Stimulated activated naive CD8-positive, alpha-beta T cell treated with anti-CD3 and anti-CD28 coated beads, Interleukin-15, amount 100 ng/mL, for 72 hours (primary cell): ENCODE measurements around the gene AGPAT3.
A peak's percentile ranks its signal among the peaks of the same experiment; 100 is the strongest.
"Not testable (repeated sequence)": the region's sequence is repeated elsewhere in the genome, so short reads cannot be mapped to it uniquely, and the experiment has no call there.

ENCODE experiments used
- ATAC-seq: fragments of 150-1000 bp; cut with Tn5 transposase; 2 replicates; pipeline ENCODE4 v1.10.0; 2021; ENCODE audit warnings: mild to moderate bottlenecking, moderate library complexity
- DNase-seq, 2 donors: peaks; one replicate each; pipeline ENCODE4 v3.0.0; 2021 to 2022
- H3K27ac Mint-ChIP-seq, 2 donors: one replicate each; pipeline ENCODE4 v1.8.0; 2022; ENCODE audit warnings: mild to moderate bottlenecking in 2 of 2, mixed read lengths in 2 of 2, moderate library complexity in 2 of 2
- H3K27me3 Mint-ChIP-seq: one replicate; pipeline ENCODE4 v1.8.0; 2022; ENCODE audit warnings: mixed read lengths
- H3K4me1 Mint-ChIP-seq: one replicate; pipeline ENCODE4 v1.8.0; 2022; ENCODE audit warnings: mild to moderate bottlenecking, mixed read lengths
- H3K4me3 Mint-ChIP-seq, 2 donors: one replicate each; pipeline ENCODE4 v1.8.0; 2022; ENCODE audit warnings: mild to moderate bottlenecking in 2 of 2, mixed read lengths in 2 of 2, moderate library complexity in 1 of 2
- H3K9me3 Mint-ChIP-seq, 2 donors: one replicate each; pipeline ENCODE4 v1.8.0; 2022; ENCODE audit warnings: mixed read lengths in 2 of 2

The AGPAT3 gene

DNA sequence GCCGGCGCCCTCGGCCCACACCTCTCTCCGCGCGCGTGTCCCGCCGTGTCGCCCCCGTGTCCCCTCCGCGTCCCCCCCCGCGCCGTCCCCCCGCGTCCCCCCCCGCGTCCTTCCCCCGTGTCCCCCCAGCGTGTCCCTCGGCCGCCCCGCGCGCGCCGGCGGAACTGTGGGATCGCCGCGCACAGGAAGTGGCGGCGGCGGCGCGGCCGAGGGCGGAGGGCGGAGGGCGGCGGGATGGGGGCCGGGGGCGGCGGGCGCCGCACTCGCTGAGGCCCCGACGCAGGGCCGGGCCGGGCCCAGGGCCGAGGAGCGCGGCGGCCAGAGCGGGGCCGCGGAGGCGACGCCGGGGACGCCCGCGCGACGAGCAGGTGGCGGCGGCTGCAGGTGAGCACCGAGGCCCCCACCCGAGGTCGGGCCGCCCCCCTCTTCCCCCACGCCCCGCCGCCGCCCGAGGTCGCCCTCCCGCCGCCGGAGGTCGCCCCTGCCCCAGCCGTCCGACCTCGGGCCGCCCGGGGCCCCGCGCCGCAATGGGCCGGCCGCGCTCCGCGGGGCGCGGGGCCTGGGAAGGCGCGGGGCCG, at the start of gene AGPAT3:
Gene AGPAT3, plus strand, starts transcription at position 262 of the 578 bp plus-strand sequence. CDS start 94,459 bp downstream, outside the sequence.
- Mint-ChIP-seq H3K27ac (peak within 1 kb of the TSS; percentile 34 to 89), H3K4me3 (peak within 1 kb of the TSS; percentile 84), H3K9me3 (no peaks in the 10 kb centered on the region), H3K4me1 (peaks cover 41% of the 10 kb centered on the region), H3K27me3 (no peaks in the 10 kb centered on the region)
- peak; percentile 47 for ATAC-seq
- peak; percentile 40 to 42 for DNase-seq

DNA sequence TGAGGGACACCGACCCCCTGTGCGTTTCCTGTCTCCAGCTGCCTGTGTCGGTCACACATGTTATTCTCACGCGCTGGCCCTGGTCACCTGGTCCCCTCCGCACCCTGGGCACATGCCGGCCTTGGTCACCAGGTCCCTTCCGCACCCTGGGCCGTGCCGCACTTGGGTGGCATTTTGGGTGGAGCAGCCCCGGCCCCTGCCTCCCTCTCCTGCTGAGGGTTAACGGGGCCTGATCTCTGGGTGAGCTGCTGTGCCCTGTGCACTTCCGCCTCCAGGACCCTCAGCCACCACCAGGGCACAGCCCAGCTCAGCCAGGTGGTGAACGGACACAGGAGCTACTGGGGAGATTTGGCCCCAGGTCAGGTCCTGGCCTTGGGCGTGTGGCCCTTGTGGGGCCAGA, 49.0 kb upstream of the AGPAT3 start:
- peaks cover 24% of the 10 kb centered on the region for H3K4me1 Mint-ChIP-seq
- no peak overlapping the region for H3K27ac Mint-ChIP-seq
- DNase-seq, result no peak
- no peaks in the 10 kb centered on the region for H3K27me3 Mint-ChIP-seq
- peaks cover 5 to 9% of the 10 kb centered on the region in 2 donors for H3K9me3 Mint-ChIP-seq
- no peak for ATAC-seq
- H3K4me3 Mint-ChIP-seq, result no peak overlapping the region

DNA sequence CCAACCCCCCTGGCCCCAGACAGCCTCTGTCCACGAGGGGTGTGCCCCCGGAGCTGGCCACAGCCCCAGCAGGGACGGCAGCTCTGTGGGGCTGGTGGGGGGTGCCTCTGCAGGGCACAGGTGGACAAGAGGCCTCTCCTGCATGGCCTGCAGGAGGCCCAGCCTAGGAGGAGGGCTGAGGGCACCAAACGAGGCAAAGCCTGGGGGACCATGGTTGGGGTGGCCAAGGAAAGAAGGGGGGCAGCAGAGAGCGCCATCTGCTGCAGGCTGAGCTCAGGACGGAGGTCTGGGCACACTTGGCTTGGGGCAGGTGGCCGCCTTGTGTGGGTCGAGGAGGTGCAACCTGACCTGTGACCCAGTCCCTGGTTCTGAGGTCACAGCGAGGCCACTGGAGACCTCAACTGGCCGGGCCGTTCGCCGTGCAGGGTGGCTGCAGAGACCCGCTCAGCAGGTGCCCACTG, 48.4 kb upstream of the AGPAT3 start:
- Mint-ChIP-seq H3K27me3 (no peaks in the 10 kb centered on the region), H3K9me3 (peaks cover 5 to 9% of the 10 kb centered on the region in 2 donors), H3K27ac (peak overlapping the region in 1 of 2 donors; percentile 27), H3K4me1 (peaks cover 22% of the 10 kb centered on the region), H3K4me3 (no peak overlapping the region)
- DNase-seq, result no peak
- ATAC-seq, result no peak

GRCh38 chr21:43817157-43818086, 47.6 kb upstream of the AGPAT3 start:
- H3K27me3 Mint-ChIP-seq, result no peaks in the 10 kb centered on the region
- H3K9me3 Mint-ChIP-seq, result peaks cover 5 to 9% of the 10 kb centered on the region in 2 donors
- ATAC-seq (peak; percentile 8), DNase-seq (no peak)
- peaks cover 18% of the 10 kb centered on the region for H3K4me1 Mint-ChIP-seq
- no peak overlapping the region for H3K27ac Mint-ChIP-seq
- H3K4me3 Mint-ChIP-seq, result no peak overlapping the region

GRCh38 chr21:43818685-43819084, 46.3 kb upstream of the AGPAT3 start:
- Mint-ChIP-seq H3K4me3 (no peak overlapping the region), H3K27me3 (no peaks in the 10 kb centered on the region), H3K4me1 (peaks cover 14% of the 10 kb centered on the region), H3K27ac (peak overlapping the region in 1 of 2 donors; percentile 54), H3K9me3 (peaks cover 5 to 9% of the 10 kb centered on the region in 2 donors)
- ATAC-seq, result no peak
- no peak for DNase-seq

- Mint-ChIP-seq H3K27ac (no peak overlapping the region), H3K4me3 (no peak overlapping the region), H3K9me3 (peaks cover 5 to 9% of the 10 kb centered on the region in 2 donors), H3K4me1 (peaks cover 8% of the 10 kb centered on the region), H3K27me3 (no peaks in the 10 kb centered on the region)
- DNase-seq (no peak), ATAC-seq (no peak)
Measured at GRCh38 chr21:43819511-43820405, 45.3 kb upstream of the AGPAT3 start.

DNA sequence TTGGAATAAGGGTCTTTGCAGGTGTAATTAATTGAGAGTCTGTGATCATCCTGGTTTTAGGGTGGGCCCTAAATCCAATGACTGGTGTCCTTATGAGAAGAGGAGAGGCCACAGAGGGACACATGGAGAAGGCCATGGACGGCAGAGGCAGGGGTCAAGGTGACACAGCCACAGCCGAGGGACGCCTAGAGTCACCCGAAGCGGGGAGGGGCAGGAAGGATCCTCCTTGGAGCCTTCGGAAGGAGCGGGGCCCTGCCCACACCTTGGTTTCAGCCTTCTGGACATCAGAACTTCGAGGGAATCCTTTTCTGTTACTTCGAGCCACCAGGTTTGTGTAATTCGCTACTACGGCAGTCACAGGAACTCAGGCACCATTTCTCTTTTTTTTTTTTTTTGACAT, 44.6 kb upstream of the AGPAT3 start:
- Mint-ChIP-seq H3K27me3 (no peaks in the 10 kb centered on the region), H3K4me1 (peaks cover 4% of the 10 kb centered on the region), H3K9me3 (peaks cover 5 to 9% of the 10 kb centered on the region in 2 donors), H3K27ac (no peak overlapping the region), H3K4me3 (no peak overlapping the region)
- ATAC-seq (no peak), DNase-seq (no peak)

DNA sequence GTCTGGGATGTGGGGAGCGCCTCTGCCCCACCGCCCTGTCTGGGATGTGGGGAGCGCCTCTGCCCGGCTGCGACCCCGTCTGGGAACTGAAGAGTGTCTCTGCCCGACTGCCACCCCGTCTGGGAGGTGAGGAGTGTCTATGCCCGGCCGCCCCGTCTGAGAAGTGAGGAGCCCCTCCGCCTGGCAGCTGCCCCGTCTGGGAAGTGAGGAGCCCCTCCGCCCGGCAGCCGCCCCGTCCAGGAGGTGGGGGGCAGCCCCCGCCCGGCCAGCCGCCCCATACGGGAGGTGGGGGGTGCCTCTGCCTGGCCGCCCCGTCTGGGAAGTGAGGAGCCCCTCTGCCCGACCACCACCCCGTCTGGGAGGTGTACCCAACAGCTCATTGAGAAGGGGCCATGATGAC, 42.9 kb upstream of the AGPAT3 start:
- not testable (repeated sequence) for ATAC-seq, H3K9me3 Mint-ChIP-seq, H3K4me3 Mint-ChIP-seq, DNase-seq, H3K4me1 Mint-ChIP-seq, H3K27me3 Mint-ChIP-seq
- H3K27ac Mint-ChIP-seq, result peak overlapping the region in 1 of 2 donors; percentile 27

GRCh38 chr21:43822741-43823140, 42.3 kb upstream of the AGPAT3 start:
- ATAC-seq, H3K27me3 Mint-ChIP-seq, H3K4me3 Mint-ChIP-seq, H3K4me1 Mint-ChIP-seq, H3K27ac Mint-ChIP-seq, DNase-seq, H3K9me3 Mint-ChIP-seq: not testable (repeated sequence)

GRCh38 chr21:43824333-43825241, 40.4 kb upstream of the AGPAT3 start:
- DNase-seq, result no peak
- Mint-ChIP-seq H3K9me3 (no peaks in the 10 kb centered on the region), H3K27ac (no peak overlapping the region), H3K4me1 (no peaks in the 10 kb centered on the region), H3K4me3 (no peak overlapping the region), H3K27me3 (peaks cover 15% of the 10 kb centered on the region)
- ATAC-seq, result no peak

GRCh38 chr21:43825242-43825935, 39.6 kb upstream of the AGPAT3 start:
- DNase-seq, result no peak
- H3K27me3 Mint-ChIP-seq, result peaks cover 23% of the 10 kb centered on the region
- no peaks in the 10 kb centered on the region for H3K4me1 Mint-ChIP-seq
- no peak overlapping the region for H3K27ac Mint-ChIP-seq
- no peak for ATAC-seq
- no peaks in the 10 kb centered on the region for H3K9me3 Mint-ChIP-seq
- no peak overlapping the region for H3K4me3 Mint-ChIP-seq

DNA sequence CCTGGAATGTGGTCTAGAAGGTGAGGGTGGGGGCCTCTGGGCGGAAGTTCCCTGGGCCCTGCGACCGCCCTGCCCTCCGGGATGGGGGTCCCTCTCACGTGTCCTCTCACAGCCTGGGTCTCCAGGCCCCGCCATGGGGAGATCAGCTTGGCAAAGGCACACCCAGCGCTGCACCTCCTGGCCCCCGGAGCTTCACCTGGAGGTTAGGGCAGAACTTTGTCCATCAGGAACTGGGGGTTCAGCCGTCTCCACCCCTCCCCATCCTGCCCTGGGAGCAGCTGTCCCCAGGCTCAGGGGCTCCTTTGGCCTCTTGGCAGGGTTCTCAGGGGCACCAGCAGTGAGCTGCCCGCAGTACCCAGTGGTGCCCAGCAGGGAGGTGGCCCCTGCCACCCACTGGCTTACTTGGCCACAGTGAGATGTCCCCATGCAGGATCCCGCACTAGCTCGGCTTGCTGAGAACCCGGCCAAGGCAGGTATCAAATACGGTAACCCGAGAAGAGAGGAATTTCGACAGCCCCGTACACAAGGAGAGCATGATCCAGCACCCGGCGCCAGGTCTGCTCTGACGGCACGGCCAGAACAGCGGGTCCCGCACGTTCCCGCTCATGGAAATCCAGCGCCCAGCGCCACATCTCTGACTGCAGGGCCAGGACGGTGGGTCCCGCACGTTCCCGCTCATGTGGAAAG, 38.9 kb upstream of the AGPAT3 start:
- H3K27me3 Mint-ChIP-seq, result peaks cover 26% of the 10 kb centered on the region
- no peak overlapping the region for H3K4me3 Mint-ChIP-seq
- DNase-seq (no peak), ATAC-seq (peak; percentile 63)
- H3K9me3 Mint-ChIP-seq, result no peaks in the 10 kb centered on the region
- H3K4me1 Mint-ChIP-seq, result no peaks in the 10 kb centered on the region
- no peak overlapping the region for H3K27ac Mint-ChIP-seq

- no peaks in the 10 kb centered on the region for H3K9me3 Mint-ChIP-seq
- H3K27ac Mint-ChIP-seq, result no peak overlapping the region
- DNase-seq (no peak), ATAC-seq (no peak)
- H3K27me3 Mint-ChIP-seq, result peaks cover 26% of the 10 kb centered on the region
- no peaks in the 10 kb centered on the region for H3K4me1 Mint-ChIP-seq
- H3K4me3 Mint-ChIP-seq, result no peak overlapping the region
Measured at GRCh38 chr21:43826623-43826974, 38.4 kb upstream of the AGPAT3 start.
